Stimulated activated CD8-positive, alpha-beta memory T cell treated with anti-CD3 and anti-CD28 coated beads, Interleukin-7, amount 100 ng/mL, for 1 hour (primary cell): ENCODE results near the gene CCM2L.
"Not testable (repeated sequence)": the region's sequence is repeated elsewhere in the genome, so short reads cannot be mapped to it uniquely, and the experiment has no call there.

ENCODE experiments used
- DNase-seq, 2 donors: peaks; one replicate each; pipeline ENCODE4 v3.0.0-alpha.2; 2020; ENCODE audit warnings: low read depth in 2 of 2

The CCM2L gene

GRCh38 chr20:32028647-32029372 lies 18.6 kb downstream of the CCM2L start:
- no peak for DNase-seq

DNA sequence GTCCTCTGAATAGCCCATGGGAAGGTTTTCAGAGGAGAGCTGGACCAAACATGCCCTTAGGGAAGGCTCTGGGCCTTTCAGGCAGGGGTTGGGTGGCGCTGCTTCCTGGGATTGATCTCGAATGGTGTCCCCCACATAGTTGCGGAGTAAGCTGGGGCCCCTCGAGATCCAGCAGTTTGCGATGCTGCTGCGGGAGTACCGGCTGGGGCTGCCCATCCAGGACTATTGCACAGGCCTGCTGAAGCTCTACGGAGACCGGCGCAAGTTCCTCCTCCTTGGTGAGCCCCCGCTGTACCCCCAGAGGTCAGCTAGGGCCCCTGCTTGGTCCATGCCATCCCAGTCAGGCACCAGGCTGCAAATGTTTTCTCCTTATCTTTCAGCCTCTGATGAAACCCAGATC lies 19.3 kb downstream of the CCM2L start:
- DNase-seq = no peak

DNA sequence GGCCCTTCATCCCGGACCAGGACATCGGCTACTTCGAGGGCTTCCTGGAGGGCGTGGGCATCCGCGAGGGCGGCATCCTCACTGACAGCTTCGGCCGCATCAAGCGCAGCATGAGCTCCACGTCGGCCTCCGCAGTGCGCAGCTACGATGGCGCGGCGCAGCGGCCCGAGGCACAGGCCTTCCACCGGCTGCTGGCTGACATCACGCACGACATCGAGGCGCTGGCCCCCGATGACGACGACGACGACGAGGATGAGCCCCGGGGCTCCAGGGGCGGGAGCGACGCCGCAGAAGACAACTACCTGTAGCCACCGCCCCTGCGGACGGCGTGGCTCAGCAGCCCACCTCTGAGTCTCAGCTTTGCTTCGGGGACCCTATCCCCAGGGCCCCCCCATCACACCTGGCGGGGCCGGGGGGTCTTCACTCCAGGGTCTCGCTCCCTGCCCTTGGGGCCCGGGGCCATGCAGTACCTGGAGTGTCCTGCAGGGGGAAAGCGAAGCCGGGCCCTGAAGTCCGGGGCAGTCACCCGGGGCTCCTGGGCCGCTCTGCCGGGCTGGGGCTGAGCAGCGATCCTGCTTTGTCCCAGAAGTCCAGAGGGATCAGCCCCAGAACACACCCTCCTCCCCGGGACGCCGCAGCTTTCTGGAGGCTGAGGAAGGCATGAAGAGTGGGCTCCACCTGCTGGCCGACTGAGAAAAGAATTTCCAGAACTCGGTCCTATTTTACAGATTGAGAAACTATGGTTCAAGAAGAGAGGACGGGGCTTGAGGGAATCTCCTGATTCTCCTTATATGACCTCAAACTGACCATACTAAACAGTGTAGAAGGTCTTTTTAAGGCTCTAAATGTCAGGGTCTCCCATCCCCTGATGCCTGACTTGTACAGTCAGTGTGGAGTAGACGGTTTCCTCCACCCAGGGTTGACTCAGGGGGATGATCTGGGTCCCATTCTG lies 21.0 kb downstream of the CCM2L start:
- DNase-seq = peak in 1 of 2 donors; percentile 25

DNA sequence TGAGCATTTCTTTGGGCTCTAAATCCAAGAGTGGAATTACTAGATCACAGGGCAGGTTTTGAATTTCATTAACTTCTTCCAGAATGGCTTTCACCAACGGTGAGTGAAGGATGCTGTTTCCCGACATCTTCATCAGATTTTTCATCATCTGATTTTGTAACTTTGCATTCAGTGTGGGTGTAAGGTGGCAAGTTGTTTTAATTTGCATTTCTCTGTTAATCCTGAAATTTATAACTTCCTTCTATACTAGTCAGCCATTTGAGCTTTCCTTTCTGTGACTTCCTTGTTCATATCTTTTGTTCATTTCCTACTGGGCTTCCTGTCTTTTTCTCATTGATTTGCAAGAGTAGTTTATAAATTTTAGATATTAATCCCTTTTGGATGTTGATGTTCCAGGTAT lies 23.1 kb downstream of the CCM2L start:
- no peak for DNase-seq

- not testable (repeated sequence) for DNase-seq
These were observed 23.5 kb downstream of the CCM2L start for GRCh38 chr20:32033721-32034120.

- DNase-seq = no peak
These were observed 24.6 kb downstream of the CCM2L start for GRCh38 chr20:32034581-32035425.

GRCh38 chr20:32035426-32035779 lies 25.2 kb downstream of the CCM2L start:
- no peak for DNase-seq

DNA sequence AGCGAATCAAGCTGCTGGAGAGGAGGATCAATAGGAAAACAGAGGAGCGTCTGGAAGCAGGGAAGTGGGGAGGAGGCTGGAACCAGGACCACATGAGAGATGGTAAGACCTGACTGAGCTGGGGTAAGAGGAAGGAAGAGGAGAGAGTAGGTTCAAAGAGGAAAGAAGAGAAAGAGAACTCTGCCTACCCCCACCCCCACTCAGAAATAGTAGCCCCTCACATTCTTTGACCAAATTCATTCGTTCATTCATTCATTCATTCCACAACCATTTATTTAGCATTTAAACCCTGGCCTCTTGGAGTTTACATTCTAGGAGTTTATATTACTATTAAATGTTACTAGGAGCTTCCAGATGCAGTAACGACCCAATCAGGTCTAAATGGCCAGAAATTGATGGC lies 26.0 kb downstream of the CCM2L start:
- no peak for DNase-seq

GRCh38 chr20:32036716-32037485 lies 26.7 kb downstream of the CCM2L start:
- DNase-seq = no peak

DNA sequence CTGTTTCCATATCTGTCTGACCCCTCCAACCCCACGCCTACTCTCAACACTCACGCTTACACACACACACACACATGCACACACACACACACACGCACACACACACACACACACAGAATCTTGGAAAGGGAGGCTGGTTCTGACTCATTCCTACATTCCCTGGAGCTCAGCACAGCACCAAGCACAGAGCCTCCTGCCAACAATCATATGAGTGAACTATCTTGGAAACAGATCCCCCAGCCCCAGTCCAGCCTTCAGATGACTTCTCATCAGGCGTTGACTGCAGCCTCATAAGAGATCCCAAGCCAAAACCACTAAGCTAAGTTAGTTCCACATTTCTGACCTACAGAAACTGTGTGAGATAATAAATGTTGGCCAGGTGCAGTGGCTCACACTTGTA lies 27.7 kb downstream of the CCM2L start:
- DNase-seq = no peak

- DNase-seq = no peak
These were observed 30.1 kb downstream of the CCM2L start for GRCh38 chr20:32040142-32040953.

- no peak for DNase-seq
These were observed 35.8 kb downstream of the CCM2L start for GRCh38 chr20:32045999-32046398.

DNA sequence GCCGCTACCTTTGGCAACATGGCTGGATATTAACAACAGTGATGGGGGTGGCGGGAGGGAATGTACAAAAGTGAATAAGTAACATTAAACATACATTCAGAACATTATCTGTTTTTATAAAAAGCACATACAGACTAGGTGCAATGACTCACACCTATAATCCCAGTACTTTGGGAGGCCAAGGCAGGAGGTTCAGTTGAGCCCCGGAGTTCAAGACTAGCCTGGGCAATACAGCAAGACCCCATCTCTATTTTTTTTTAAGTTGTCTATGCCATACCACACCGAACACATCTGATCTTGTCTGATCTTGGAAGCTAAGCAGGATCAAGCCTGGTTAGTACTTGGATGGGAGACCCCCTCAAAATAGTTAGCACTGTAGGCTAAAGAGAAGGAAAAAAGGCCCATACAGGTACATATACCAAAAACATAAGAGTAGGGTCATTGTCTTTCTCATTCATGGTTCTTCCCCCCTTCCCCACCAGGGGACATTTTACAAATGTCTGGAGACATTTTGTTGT lies 40.1 kb downstream of the CCM2L start:
- no peak for DNase-seq

GRCh38 chr20:32050851-32051556 lies 40.8 kb downstream of the CCM2L start:
- DNase-seq = no peak

DNA sequence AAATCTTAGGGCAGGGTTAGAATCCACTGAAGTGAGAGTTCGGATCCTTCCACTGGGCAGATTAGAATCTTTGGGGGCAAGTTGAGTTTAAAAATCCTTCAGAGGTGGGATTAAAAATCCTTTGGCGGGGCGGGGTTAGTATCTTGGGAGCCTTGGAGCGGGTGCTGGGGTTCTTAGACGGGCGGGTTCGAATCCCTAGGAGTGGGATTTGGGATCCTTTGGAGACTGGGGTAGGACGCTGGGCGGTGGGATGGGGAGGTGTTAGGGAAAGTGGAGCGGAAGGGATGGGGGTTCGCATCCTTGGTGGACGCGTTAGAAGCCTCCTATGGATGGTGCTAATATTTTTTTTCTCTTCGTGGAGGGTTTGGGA lies 41.5 kb downstream of the CCM2L start:
- no peak for DNase-seq

GRCh38 chr20:32052090-32052777 lies 42.0 kb downstream of the CCM2L start, which contains the start of gene HCK:
Gene HCK (plus strand): TSS chr20:32052242.
- no peak for DNase-seq

DNA sequence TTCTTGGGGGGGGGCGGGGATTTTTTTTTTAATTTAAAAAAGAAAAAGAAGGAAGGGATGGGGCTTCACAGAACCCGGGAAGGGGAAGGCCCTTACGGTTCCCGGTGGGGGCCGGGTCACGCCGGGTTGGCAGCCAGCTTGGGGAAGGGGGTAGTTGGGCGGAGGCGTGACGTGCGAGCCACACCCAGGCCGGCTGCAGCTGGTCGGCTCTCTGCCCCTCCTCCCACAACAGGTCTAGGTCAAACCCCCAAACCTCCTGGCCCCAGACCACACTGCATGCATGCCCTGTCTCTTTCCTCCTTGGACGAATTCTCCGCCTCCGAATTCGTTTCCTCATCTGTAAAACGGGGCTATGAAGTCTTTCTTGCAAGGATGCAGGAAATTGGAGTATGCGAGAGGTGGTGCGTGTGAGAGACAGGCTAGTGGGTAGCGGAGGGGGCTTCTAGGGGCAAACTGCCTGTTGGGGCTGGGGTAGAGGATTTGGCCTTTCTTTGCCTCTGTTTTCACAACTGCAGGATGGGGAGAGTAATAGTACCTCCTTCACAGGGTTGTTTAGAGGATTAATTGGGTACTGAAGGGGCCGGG lies 42.6 kb downstream of the CCM2L start:
- no peak for DNase-seq

DNA sequence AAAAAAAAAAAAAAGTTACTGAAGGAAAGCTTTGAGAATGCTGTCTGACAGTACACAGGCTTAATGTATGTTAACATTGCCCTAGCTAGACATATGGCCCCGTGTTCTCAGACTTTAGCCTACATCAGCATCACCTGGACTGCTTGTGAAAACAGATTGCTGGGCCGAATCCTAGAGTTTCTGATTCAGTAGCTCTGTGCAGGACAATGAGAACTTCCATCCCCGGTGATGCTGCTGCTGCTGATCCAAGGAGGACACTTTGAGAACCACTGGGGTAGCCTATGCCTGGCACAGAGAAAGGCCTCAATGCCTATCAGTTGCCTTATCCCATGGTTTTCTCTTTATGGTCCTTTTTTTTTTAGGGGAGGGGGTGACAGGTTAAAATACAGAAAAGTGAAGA lies 43.4 kb downstream of the CCM2L start:
- no peak for DNase-seq
